GM12872 (cell line): Measurements from ENCODE around the gene SGK2.

Source experiments
- CTCF ChIP-seq: IDR thresholded peaks from 3 replicates; pipeline ENCODE4 v1.5.1; 2011; ENCODE audit warnings: low read depth, mild to moderate bottlenecking, low read length, moderate library complexity; ENCODE audit not compliant: insufficient read depth

Gene SGK2

DNA sequence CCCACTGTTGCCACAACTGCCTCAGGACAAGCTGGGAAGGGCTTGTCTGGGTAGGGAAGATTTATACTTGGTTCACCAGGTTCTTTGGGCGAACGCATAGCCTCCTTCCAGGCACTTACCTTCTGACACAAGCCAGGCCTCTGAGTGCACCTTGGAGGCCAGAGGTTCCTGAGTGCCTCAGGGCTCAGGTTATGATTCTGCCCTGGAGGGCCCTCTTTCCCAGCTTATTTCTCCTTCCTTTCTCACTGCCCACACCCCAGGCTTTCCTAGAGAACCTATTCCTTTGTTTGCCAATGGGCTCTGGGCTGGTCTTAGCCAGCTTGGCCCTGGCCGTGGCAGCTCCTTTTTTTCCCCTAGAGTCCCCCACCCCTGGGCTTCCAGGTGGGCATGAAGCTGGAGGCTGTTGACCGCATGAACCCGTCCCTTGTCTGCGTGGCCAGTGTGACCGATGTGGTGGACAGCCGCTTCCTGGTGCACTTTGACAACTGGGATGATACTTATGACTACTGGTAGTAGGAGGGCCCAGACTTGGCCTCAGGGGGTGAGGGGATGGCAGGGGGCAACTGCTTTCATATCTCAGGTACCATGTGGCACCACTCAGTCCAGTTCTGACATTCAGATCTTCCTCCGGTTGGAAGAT is 26.3 kb upstream of the SGK2 start:
- TF ChIP-seq CTCF: no peak

GRCh38 chr20:43533060-43533459 is 25.8 kb upstream of the SGK2 start:
- TF ChIP-seq CTCF: no peak

DNA sequence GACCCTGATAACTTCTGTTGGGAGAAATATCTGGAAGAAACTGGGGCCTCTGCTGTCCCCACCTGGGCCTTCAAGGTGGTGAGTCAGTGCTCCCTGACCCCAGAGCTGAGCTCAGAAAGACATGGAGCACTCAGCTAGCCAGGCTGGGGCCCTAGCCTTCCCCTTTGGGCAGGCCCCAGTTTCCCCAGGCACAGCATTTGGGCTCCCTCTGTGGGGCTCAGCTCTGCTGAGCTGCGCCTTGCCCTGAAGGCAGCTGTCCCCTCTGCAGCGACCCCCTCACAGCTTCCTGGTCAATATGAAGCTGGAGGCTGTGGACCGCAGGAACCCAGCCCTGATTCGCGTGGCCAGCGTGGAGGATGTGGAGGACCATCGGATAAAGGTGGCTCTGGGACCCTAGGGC is 24.8 kb upstream of the SGK2 start:
- TF ChIP-seq CTCF: no peak

DNA sequence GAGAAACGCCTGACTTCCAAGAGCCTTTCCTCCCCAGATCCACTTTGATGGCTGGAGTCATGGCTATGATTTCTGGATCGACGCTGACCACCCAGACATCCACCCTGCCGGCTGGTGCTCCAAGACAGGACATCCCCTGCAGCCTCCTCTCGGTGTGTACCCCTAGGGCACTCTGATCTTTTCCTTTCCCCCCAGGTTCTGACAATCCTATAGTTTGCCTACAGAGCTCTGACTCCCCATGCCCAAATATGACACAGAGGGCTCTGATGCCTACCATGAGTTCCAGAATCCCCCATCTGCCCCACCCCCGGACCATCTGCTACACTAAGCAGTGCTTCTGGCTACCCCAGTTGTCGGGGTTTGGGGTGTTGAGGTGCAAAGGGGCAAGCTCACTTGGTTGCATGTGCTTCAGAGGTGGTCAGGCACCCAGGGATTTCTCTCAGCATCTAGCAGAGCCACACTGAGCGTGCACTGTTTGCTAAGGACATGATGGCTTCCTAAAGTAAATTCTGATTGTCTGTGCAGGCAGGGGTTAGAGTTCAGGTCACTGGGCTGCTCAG is 24.0 kb upstream of the SGK2 start:
- TF ChIP-seq CTCF: no peak

DNA sequence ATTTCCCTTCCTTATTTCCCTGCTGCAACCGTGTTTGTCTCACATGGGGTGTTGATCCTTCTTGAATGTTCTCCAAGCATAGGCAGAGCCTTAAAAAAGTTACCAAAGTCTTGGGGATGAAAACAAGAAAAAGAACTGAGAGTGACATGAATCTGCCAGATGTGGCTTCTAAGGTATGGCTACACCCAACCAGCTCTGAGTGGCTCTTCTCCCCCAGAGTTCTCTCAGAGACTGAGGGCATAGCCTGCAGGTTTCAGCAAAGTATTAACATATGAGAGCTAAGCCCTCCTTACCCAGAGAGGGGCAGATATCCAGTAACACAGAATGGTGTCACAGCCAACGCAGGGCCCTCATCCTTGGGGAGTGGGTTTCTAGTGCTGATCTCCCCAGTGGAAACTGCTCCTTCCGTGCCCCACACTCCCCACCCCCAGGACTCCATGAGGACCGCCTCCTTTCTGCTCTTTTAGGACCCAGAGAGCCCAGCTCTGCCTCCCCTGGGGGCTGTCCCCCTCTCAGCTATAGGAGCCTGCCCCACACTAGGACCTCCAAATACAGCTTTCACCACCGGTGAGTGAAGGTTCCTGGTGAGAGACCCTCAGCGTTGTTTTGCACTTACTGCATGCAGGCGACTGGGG is 23.3 kb upstream of the SGK2 start:
- no peak for TF ChIP-seq CTCF

GRCh38 chr20:43536041-43536816 is 22.6 kb upstream of the SGK2 start:
- TF ChIP-seq CTCF: no peak

DNA sequence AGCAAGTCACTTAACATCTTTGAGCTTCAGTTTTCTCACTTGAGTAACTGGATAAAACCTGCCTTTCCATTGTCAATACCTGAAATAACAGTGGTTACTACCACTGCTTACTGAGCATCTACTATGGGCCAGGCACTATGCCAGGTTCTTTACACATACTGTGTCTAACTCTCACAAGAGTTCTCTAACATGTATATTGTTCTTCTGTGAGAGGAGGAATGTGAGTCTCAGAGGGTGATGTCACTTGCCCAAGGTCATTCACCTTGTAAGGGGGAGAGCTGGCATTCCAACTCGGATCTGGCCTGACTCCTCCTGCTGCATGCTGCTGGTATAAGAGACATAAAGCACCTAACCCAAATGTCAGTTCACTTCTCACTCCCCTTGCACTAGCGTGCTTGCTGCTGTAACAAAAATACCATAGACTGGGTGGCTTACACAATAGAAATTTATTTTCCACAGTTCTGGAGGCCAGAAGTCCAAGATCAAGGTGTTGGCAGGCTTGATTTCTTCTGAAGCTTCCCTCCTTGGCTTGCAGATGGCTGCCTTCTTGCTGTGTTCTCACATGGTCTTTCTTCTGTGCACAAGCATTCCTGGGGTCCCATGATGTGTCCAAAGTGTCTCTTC is 21.9 kb upstream of the SGK2 start:
- no peak for TF ChIP-seq CTCF
